Measurements from ENCODE around the gene NUAK1.
"Not testable (repeated sequence)": the region's sequence is repeated elsewhere in the genome, so short reads cannot be mapped to it uniquely, and the experiment has no call there.

Gene NUAK1

GRCh38 chr12:106027286-106027685 lies 111.5 kb downstream of the NUAK1 start:
- DNase-seq, result no peak

GRCh38 chr12:106025129-106025528 lies 113.6 kb downstream of the NUAK1 start:
- no peak for DNase-seq

DNA sequence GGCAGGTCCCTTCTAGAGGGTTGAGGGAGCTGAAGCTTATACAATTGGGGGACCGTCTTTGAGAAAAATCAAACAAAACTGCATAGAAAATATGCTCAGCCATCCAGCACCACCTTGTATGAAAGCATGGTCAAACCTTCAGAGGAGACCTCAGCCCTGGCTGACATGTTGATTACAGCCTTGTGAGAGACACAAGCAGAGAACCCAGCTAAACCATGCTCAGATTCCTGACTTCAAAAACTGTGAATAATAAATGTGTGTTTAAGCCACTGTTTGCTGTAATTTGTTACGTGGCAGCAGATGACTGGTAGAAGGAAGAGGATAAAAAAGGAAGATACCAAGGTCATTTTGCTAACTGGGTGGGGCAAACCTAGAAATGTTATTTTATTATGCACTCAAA lies 115.7 kb downstream of the NUAK1 start:
- no peak for DNase-seq

DNA sequence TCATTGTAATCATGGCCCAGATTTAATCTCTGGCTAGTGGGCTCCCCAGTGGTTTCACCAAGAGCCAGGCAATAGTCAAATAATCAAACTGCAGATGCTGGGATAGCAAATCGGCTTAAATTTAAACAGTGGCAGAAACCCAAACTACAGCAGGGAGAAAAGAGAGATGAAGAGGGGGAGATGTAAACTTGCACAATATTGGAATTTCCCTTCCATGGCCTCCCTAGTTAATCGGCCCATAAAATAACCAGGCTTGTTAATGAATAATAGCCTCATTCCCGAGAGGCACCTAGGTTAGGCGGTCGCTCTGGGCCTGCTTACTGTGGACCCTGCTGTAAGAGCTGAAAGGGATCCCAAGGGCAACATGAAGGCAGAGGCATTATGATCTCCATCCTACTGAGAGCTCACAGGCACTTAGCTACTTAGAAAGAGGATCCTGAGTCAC lies 116.2 kb downstream of the NUAK1 start:
- no peak for DNase-seq

DNA sequence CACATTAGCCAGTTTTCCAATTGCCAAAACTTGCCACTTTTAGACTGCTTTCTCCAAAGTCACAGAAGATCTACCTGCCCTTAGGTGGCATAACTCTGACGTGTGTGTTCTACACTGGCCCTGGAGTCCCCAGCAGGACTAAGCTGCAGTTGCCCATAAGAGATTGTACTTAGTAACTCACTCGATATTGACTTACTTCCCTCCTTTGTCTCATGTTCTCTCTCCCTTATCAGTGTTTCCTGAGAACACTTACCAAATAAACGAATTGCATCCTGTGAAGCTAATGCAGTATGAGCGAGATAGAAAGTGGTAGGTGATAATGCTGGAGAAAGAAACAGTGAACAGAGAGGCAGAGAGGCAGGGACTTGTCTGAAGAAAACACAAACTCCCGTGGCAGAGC lies 117.2 kb downstream of the NUAK1 start:
- no peak for DNase-seq

DNA sequence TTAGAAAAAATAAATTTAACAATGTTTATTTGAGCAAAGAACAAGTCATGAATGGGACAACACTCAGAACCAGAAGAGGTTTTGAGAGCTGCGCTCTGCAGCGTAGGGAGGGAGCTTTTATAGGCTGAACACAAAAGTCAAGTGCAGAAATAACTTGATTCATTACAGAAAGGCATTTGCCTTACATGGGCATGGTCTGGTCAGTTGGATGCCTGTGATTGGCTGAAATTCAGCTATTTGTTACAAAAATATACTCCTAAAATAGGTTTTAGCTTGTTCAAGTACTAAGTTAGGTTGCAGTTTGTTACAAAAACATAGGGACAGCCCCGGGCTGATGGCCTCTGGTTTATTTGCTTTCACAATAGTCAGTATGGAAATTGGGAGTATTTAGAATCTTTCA lies 118.0 kb downstream of the NUAK1 start:
- DNase-seq, result no peak

DNA sequence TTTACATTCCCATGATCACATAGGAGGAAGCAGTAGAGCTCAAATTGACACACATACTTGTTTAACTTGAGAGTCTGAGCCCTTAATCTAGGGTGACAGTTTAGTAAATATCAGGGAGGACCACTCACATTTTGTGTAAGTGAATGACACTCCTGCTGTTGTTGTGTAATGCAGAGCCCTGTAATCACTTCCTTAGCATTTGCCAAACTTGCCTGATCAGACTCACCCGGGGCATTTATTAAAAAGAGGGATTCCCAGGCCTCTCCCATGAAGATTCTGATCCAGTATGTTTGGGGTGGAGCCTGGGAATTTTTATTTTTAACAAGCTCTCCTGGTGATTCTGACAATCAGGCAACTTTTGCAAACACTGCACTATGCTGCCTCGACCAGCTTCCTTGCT lies 119.6 kb downstream of the NUAK1 start:
- DNase-seq, result no peak

DNA sequence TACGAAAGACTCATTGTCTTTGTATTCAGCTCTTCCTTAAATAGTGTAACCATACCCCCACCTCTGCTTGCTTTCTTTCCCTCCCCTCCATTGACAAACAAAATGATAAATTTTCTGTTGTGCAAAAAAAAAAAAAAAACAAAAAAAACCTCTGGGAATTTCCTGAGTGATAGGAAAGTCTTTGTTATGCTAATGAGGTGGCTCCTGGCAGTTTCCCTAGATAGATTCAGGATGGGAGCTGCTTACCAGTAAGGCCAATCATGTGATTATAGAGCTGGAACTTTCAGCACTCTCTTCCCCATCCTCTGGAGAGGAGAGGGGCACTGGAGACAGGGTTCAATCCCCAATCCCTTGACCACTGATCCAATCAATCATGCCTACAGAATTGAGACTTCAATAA lies 120.5 kb downstream of the NUAK1 start:
- no peak for DNase-seq

GRCh38 chr12:106016601-106017278 lies 122.0 kb downstream of the NUAK1 start:
- DNase-seq, result not testable (repeated sequence)

DNA sequence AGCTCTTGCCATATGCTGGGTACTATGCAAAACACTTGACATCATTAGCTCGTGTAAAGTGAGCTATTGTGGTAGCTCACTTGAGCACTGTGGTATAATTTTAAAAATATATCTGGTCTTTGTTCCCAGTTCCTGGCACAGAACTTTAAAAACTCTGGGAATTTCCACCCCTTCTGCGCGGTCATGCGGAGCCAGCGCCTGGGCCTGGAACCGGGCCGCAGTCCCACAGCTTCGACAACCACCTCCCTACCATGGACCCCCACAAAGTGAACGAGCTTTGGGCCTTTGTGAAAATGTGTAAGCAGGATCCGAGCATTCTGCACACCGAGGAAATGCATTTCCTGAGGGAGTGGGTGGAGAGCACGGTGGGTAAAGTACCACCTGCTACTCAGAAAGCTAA lies 123.1 kb downstream of the NUAK1 start:
- no peak for DNase-seq

GRCh38 chr12:106013941-106014340 lies 124.8 kb downstream of the NUAK1 start:
- DNase-seq, result no peak

Measured in NCI-H1092 treated with DMSO at 0.1 percent for 48 hours (cell line).